H1 (cell line): Measurements from ENCODE around the gene XDH.

Source experiments
- BRCA1 ChIP-seq: IDR thresholded peaks from 2 replicates; pipeline ENCODE4 v1.6.1; 2012; ENCODE audit warnings: low read depth, low read length, improper control_type of control experiment
- CTCF ChIP-seq, 3 experiments: IDR thresholded peaks; 1 replicate in 2 of 3; 2 replicates in 1 of 3; pipeline versions ENCODE4 v1.5.1 to v1.6.1; 2011; ENCODE audit warnings: low read length in 3 of 3, mild to moderate bottlenecking in 3 of 3, inconsistent platforms in 2 of 3, low read depth in 1 of 3, moderate library complexity in 1 of 3; ENCODE audit not compliant: insufficient read depth in 1 of 3; ENCODE audit errors: control extremely low read depth in 1 of 3

- TF ChIP-seq BRCA1: no peak
- no peak for TF ChIP-seq CTCF (IDR thresholded peaks at IDR 0.05; ENCODE audit: control extremely low read depth in 1 of 3, insufficient read depth in 1 of 3, low read depth in 1 of 3, low read length in 3 of 3)
These were observed 879 bp upstream of the XDH start for GRCh38 chr2:31415421-31415820.
